Calu3 (cell line): ENCODE results near the gene CHD2. TPM values are rescaled to one million over a fixed set of nuclear protein-coding genes. Genes with fewer than 3 reads are reported as not detected.

Source experiments
- BruUV-seq: library from RNA; stranded (reverse); fragments of 400-500 nt; replicated peaks from 2 replicates; lab custom pipeline; 2021; lab: Mats Ljungman, UMichigan
- CTCF ChIA-PET: fragments of 300-600 bp; sonication (Branson Sonifier 250); formaldehyde crosslinking; loops from one replicate; lab custom pipeline; 2022; ENCODE audit warnings: antibody characterized with exemption; lab: Charles Lee
- DNase-seq: peaks from one replicate; pipeline ENCODE4 v3.0.0; 2022
- H3K27ac Mint-ChIP-seq: one replicate; pipeline ENCODE4 v1.8.0; 2022; ENCODE audit warnings: mixed read lengths; ENCODE audit not compliant: unreplicated experiment
- H3K27me3 Mint-ChIP-seq: one replicate; pipeline ENCODE4 v1.8.0; 2022; ENCODE audit warnings: mixed read lengths; ENCODE audit not compliant: unreplicated experiment
- H3K36me3 Mint-ChIP-seq: one replicate; pipeline ENCODE4 v1.8.0; 2022; ENCODE audit warnings: mild to moderate bottlenecking, moderate library complexity, mixed read lengths; ENCODE audit not compliant: insufficient read depth, unreplicated experiment
- H3K4me1 Mint-ChIP-seq: one replicate; pipeline ENCODE4 v1.8.0; 2022; ENCODE audit warnings: mild to moderate bottlenecking, low read depth, mixed read lengths; ENCODE audit not compliant: unreplicated experiment
- H3K4me3 Mint-ChIP-seq: one replicate; pipeline ENCODE4 v1.8.0; 2022; ENCODE audit warnings: mild to moderate bottlenecking, low read depth, moderate library complexity, mixed read lengths; ENCODE audit not compliant: unreplicated experiment
- H3K9me3 Mint-ChIP-seq: one replicate; pipeline ENCODE4 v1.8.0; 2022; ENCODE audit warnings: low read depth, mixed read lengths; ENCODE audit not compliant: unreplicated experiment
- CTCF ChIP-seq: fragments of 200-600 bp; IDR thresholded peaks from one replicate; pipeline ENCODE4 v1.8.0; 2022; ENCODE audit warnings: antibody characterized with exemption; ENCODE audit not compliant: unreplicated experiment
- intact Hi-C: fragments of 100-400 bp; cut with micrococcal nuclease; formaldehyde crosslinking; loops from one replicate; pipeline ENCODE4 v1.10.0; 2022; ENCODE audit not compliant: unreplicated experiment
- total RNA-seq: library from RNA; stranded (reverse); gene quantifications from 2 replicates; pipeline ENCODE4 v1.2.3, GENCODE V29; 2022

Gene CHD2
- total RNA-seq, 1 experiment from 2014 or later = 140 TPM

DNA sequence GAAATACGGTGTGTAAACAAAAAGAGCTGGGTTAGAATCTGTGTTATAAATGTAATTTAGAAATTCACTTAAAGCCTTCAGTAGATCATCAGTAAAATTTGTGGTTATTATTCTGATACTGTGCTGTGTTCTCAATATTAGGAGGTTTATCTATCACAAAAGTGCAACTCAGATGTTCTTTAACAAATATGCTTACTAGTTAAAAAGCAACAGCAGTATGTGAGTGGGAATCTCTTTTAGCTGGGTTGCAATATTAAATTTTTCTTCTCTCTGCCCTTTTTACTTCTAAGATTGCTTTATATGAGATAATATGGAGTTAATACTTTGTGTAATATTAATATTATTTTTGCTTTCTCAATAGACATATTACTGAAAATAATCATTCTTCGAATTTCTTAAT is 53.4 kb downstream of the CHD2 start:
- Mint-ChIP-seq H3K9me3 (peaks cover 4% of the 10 kb centered on the region), H3K27ac (no peak overlapping the region), H3K4me1 (no peaks in the 10 kb centered on the region), H3K4me3 (no peak overlapping the region), H3K36me3 (peaks cover 86% of the 10 kb centered on the region), H3K27me3 (no peaks in the 10 kb centered on the region)
- intact Hi-C loops = no loop called here
- no TSS peak for BruUV-seq
- TF ChIP-seq CTCF = no peak
- CTCF ChIA-PET = no interaction called here
- no peak for DNase-seq

DNA sequence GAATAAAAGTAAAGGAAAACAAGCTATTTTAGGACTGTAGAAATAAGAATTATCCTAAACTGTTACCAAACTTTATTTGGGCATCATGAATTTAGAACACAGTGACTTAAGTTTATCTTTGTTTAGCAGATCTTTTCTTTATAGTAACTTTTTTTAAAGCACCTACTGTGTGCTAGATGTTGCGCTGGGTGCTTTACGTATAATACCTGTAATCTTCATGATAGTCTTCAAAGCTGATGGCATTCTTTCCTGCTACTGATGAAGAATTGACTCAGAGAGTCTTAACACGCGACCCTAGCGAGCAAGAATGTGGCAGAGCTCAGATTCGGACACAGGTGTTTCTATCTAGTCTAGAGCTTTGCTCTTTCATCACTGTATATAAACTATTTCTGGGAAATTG is 53.9 kb downstream of the CHD2 start:
- CTCF ChIA-PET = no interaction called here
- intact Hi-C loops = no loop called here

GRCh38 chr15:92954578-92954977 is 54.5 kb downstream of the CHD2 start:
- Mint-ChIP-seq H3K4me3 (no peak overlapping the region), H3K4me1 (no peaks in the 10 kb centered on the region), H3K27me3 (no peaks in the 10 kb centered on the region), H3K9me3 (peaks cover 3% of the 10 kb centered on the region), H3K27ac (no peak overlapping the region), H3K36me3 (peaks cover 86% of the 10 kb centered on the region)
- peak; percentile 25 for TF ChIP-seq CTCF
- no TSS peak for BruUV-seq
- peak; percentile 37 for DNase-seq
- CTCF ChIA-PET = no interaction called here
- intact Hi-C loops = no loop called here

More for the DNA sequence above, 53.9 kb downstream of the CHD2 start:
- no peak for TF ChIP-seq CTCF
- H3K27me3 Mint-ChIP-seq = no peaks in the 10 kb centered on the region
- no TSS peak for BruUV-seq
- no peaks in the 10 kb centered on the region for H3K4me1 Mint-ChIP-seq
- H3K36me3 Mint-ChIP-seq = peaks cover 86% of the 10 kb centered on the region
- DNase-seq = no peak
- no peak overlapping the region for H3K4me3 Mint-ChIP-seq
- H3K9me3 Mint-ChIP-seq = peaks cover 4% of the 10 kb centered on the region
- H3K27ac Mint-ChIP-seq = no peak overlapping the region

GRCh38 chr15:92955706-92956105 is 55.6 kb downstream of the CHD2 start:
- Mint-ChIP-seq H3K9me3 (no peaks in the 10 kb centered on the region), H3K4me1 (peaks cover under 1% of the 10 kb centered on the region), H3K36me3 (peaks cover 82% of the 10 kb centered on the region), H3K27ac (no peak overlapping the region), H3K4me3 (no peak overlapping the region), H3K27me3 (no peaks in the 10 kb centered on the region)
- no peak for DNase-seq
- no peak for TF ChIP-seq CTCF
- intact Hi-C loops = no loop called here
- CTCF ChIA-PET = no interaction called here
- no TSS peak for BruUV-seq
